Gastrocnemius medialis (tissue), 4 donors: ENCODE results near the gene AKAP11.

Source experiments
- CTCF ChIP-seq, 5 experiments: fragments of 450-650 bp in 3 of 5; fragments of 200-600 bp in 2 of 5; sonication (generic) in 2 of 5; IDR thresholded peaks in 4 of 5; conservative IDR thresholded peaks in 1 of 5; 1 replicate in 4 of 5; 2 replicates in 1 of 5; pipeline ENCODE4 v1.5.1; 2016 to 2019; ENCODE audit warnings: antibody characterized with exemption in 5 of 5, mild to moderate bottlenecking in 3 of 5, moderate library complexity in 3 of 5
- POLR2A ChIP-seq, 2 donors: fragments of 450-650 bp; IDR thresholded peaks; one replicate each; pipeline ENCODE4 v1.6.1; 2017; ENCODE audit warnings: antibody characterized with exemption in 2 of 2, mild to moderate bottlenecking in 2 of 2, moderate library complexity in 2 of 2

GRCh38 chr13:42275506-42275905 is 3.6 kb downstream of the AKAP11 start:
- TF ChIP-seq CTCF (IDR thresholded peaks at IDR 0.05 in 4 of 5, conservative IDR thresholded peaks at IDR 0.05 in 1 of 5) (no peak), POLR2A (IDR thresholded peaks at IDR 0.05) (no peak)
